Renal cortical epithelial cell (primary cell): ENCODE results near the gene INTS7. TPM values are rescaled to one million over a fixed set of nuclear protein-coding genes. Genes with fewer than 3 reads are reported as not detected.

Source experiments
- DNase-seq: peaks from one replicate; pipeline ENCODE4 v3.0.0-alpha.2; 2011; ENCODE audit warnings: low read depth
- total RNA-seq: library from RNA; depleted of rRNA; stranded (reverse); fragments of >200 nt; gene quantifications from 2 replicates; pipeline ENCODE4 v1.2.3, GENCODE V29; 2014

Gene INTS7
- total RNA-seq, 1 donor from 2014 or later = 18.9 TPM

GRCh38 chr1:211908951-211909350 is 126.4 kb downstream of the INTS7 start:
- DNase-seq = no peak

GRCh38 chr1:211908453-211908852 is 126.9 kb downstream of the INTS7 start:
- DNase-seq = no peak

DNA sequence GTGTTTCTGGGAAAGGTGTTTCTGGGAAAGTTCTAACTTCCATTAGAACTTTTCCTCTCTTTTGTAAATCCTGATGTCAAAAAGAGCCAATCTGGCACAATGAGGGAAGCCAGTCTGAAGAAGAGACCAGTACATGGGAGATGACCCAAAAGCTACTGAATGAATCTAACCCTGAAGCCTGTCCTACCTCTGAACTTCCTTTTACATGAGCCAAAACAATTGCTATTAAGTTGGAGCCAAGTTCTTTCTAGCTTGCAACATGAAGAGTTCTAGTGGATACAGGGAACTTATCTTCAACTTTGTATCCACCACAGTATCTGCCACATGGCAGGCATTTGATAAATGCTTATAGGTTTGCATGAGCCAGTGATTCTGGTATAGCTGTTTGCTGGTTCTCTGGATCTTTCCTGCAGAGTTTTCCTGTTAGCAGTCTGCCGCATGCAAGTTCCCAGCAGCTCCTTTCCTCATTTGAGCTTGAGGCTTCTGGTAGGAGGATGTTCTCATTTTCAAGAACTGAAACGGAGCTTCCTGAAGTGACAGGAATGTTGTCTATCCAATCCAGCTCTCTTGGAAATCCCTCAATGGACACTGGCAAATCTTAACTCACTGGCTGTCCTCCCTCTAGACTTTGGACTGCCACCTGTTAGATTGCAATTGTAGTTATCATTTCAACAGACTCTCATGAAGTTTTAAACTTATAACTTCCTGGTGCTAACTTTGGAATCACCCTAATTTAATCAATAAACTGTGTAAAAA is 131.7 kb downstream of the INTS7 start:
- no peak for DNase-seq

DNA sequence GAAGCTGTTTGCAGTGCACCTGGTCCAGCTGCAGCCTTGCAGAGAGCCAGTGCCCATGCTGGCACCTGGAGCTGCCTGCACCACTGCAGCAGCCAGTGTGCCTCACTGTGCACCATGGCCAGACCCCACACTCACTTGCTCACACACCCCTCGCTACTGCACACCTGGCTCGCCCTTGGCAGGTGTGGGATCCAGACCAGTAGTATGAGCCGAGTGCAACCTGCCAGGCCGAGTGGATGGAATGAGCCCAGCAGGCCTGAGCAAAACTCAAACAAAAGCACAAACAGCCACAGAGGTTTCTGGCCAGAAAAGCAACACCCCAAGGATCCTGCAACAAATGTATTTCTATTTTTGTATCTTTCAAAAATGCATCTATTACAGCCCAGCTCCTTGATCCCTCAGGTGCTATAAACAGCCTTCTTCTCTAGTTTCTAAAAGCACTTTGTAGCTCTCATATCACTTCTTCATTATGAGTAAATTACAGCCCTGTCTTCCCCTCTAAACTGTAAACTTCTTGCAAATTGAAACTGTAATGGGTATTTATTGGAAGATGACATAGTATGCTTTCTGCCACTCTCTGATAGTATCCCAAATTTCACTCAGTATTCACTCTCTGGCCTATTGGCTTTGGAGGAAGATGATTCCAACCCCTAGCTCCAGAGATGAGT is 132.6 kb downstream of the INTS7 start:
- DNase-seq = no peak

- no peak for DNase-seq
Observed at GRCh38 chr1:211901945-211902344, 133.4 kb downstream of the INTS7 start.

DNA sequence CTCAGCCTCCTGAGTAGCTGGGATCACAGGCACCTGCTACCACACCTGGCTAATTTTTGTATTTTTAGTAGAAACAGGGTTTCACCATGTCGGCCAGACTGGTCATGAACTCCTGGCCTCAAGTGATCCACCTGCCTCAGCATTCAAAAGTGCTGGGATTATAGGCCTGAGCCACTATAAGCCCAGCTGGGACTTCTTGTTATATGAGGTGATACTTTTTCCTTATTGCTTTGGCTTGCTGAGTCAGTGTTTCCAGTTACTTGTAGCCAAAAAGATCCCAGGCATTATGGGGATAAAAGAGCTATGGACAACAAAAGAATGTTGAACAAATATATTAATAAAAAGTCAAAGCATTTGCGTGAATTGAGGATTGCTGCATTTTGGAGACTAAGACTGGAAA is 134.9 kb downstream of the INTS7 start:
- DNase-seq = no peak

DNA sequence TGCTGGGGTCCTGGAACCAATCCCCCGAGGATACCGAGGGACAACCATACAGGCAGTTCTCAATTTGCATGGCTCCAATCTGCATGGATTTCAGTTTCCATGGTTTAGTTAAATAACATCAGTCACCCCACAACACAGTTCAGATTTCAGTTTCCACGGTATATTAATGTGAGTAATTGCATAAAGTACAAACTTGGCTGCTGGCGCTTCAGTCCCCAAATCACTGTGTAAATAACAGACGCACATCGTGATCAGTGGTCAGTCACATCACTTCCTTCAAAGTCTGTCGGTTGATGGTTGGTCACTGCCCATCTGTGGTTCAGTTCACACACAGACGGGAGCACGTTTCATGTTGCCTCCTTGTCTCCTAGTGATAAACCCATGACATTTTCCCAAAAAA is 138.4 kb downstream of the INTS7 start:
- DNase-seq = no peak

GRCh38 chr1:211895126-211895759 is 140.1 kb downstream of the INTS7 start:
- DNase-seq = no peak

DNA sequence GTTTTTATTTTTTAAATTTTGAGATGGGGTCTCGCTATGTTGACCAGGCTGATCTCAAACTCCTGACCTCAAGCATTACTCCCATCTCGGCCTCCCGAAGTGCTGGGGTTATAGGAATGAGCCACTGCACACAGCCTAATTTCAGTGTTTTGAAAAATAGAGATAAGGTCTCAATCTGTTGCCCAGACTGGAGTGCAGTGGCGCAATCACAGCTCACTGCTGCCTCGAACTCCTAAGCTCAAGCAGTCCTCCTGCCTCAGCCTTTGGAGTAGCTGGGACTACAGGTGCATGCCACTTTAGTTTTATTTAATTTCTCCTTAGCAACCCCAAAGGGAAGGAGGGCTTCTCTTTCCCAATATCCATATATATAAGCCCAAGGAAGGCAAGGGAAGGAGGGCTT is 141.0 kb downstream of the INTS7 start:
- no peak for DNase-seq

- DNase-seq = no peak
Observed at GRCh38 chr1:211893260-211893659, 142.1 kb downstream of the INTS7 start.

GRCh38 chr1:211892577-211892976 is 142.8 kb downstream of the INTS7 start:
- no peak for DNase-seq

GRCh38 chr1:211891708-211892107 is 143.6 kb downstream of the INTS7 start:
- DNase-seq = no peak

Other genes with a start within 250 kb of the INTS7 start
- 55.4 and 79.2 TPM in 2 replicates for gene LPGAT1, start 204.8 kb downstream of the INTS7 start, total RNA-seq
- gene DTL, start 191 bp upstream of the INTS7 start, total RNA-seq = 1.1 and 10.2 TPM in 2 replicates
- gene PPP2R5A, start 249.9 kb upstream of the INTS7 start, total RNA-seq = 38.9 and 41.7 TPM in 2 replicates